HCT116 (cell line): ENCODE results near the gene MEAK7. TPM values are rescaled to one million over a fixed set of nuclear protein-coding genes. Genes with fewer than 3 reads are reported as not detected.
A peak's percentile ranks its signal among the peaks of the same experiment; 100 is the strongest.

Experiments
- ATAC-seq: fragments of 200-7000 bp; cut with Tn5 transposase; 2 replicates; pipeline ENCODE4 v1.9.1; 2020; ENCODE audit warnings: mild to moderate bottlenecking, moderate library complexity
- BruUV-seq: library from RNA; stranded (reverse); fragments of 400-500 nt; replicated peaks from 2 replicates; lab custom pipeline; 2021; lab: Mats Ljungman, UMichigan
- CTCF ChIA-PET: fragments of 300-600 bp; sonication (Branson Sonifier 250); formaldehyde crosslinking; loops from one replicate; lab custom pipeline; 2021; ENCODE audit warnings: antibody characterized with exemption; lab: Charles Lee
- POLR2A ChIA-PET: fragments of 300-600, 350-600 bp; sonication (Branson Sonifier 250); formaldehyde crosslinking; loops from one replicate; lab custom pipeline; 2021; ENCODE audit warnings: antibody characterized with exemption; lab: Charles Lee
- RAD21 ChIA-PET, 2 experiments: fragments of 300-600 bp; sonication (Branson Sonifier 250); formaldehyde crosslinking; loops; one replicate each; lab custom pipeline; 2023; ENCODE audit warnings: low total read pairs in 2 of 2; ENCODE audit not compliant: uncharacterized antibody in 2 of 2, unreplicated experiment in 2 of 2, low non-redundant PET in 1 of 2; lab: Charles Lee
- DNase-seq: peaks from one replicate; pipeline ENCODE4 v3.0.0-alpha.2; 2010; ENCODE audit warnings: low read depth, low spot score
- H2AFZ ChIP-seq: fragments of 200-600 bp; shearing (Covaris generic), sonication (generic); 2 replicates; pipeline ENCODE4 v1.6.1; 2017; ENCODE audit warnings: low read depth, mixed run types, mixed read lengths, antibody characterized with exemption, low read length; ENCODE audit not compliant: poor library complexity, severe bottlenecking
- H3K27ac ChIP-seq: 2 replicates; pipeline ENCODE4 v1.5.1; 2012; ENCODE audit warnings: low read depth, low read length
- H3K27me3 ChIP-seq: fragments of 200-600 bp; sonication (generic); 2 replicates; pipeline ENCODE4 v1.6.1; 2016; ENCODE audit warnings: mixed run types, low read length, mixed read lengths; ENCODE audit not compliant: insufficient read depth
- H3K36me3 ChIP-seq, 2 experiments: fragments of 200-500 bp in 1 of 2; fragments of 200-600 bp in 1 of 2; sonication (Bioruptor generic) in 1 of 2; sonication (generic) in 1 of 2; 2 replicates each; pipeline versions ENCODE4 v1.5.1 to v1.6.1; 2014 to 2016; ENCODE audit warnings: low read length in 2 of 2, inconsistent platforms in 1 of 2, mixed read lengths in 1 of 2, mixed run types in 1 of 2; ENCODE audit not compliant: insufficient read depth in 2 of 2, control insufficient read depth in 1 of 2
- H3K4me1 ChIP-seq, 2 experiments: fragments of 200-600 bp in 1 of 2; sonication (generic) in 1 of 2; 2 replicates each; pipeline versions ENCODE4 v1.5.1 to v1.6.1; 2012 to 2017; ENCODE audit warnings: low read length in 2 of 2, inconsistent platforms in 1 of 2, mild to moderate bottlenecking in 1 of 2, mixed read lengths in 1 of 2, mixed run types in 1 of 2, moderate library complexity in 1 of 2; ENCODE audit not compliant: insufficient read depth in 2 of 2, control insufficient read depth in 1 of 2
- H3K4me2 ChIP-seq: fragments of 200-600 bp; sonication (generic); 2 replicates; pipeline ENCODE4 v1.6.1; 2017; ENCODE audit warnings: mixed run types, low read length, mixed read lengths
- H3K4me3 ChIP-seq, 2 experiments: fragments of 200-600 bp in 1 of 2; sonication (generic) in 1 of 2; replicated peaks in 1 of 2; 2 replicates each; pipeline ENCODE4 v1.5.1; 2011 to 2016; ENCODE audit warnings: low read length in 2 of 2, control low read depth in 1 of 2, low read depth in 1 of 2, mild to moderate bottlenecking in 1 of 2, mixed read lengths in 1 of 2, mixed run types in 1 of 2
- H3K79me2 ChIP-seq: fragments of 200-600 bp; sonication (generic); 2 replicates; pipeline ENCODE4 v1.6.1; 2017; ENCODE audit warnings: mild to moderate bottlenecking, mixed run types, low read length, moderate library complexity, mixed read lengths; ENCODE audit not compliant: insufficient read depth
- H3K9ac ChIP-seq: fragments of 200-600 bp; sonication (generic); 2 replicates; pipeline ENCODE4 v1.6.1; 2016; ENCODE audit warnings: low read length, mixed read lengths
- H3K9me2 ChIP-seq: fragments of 200-600 bp; sonication (generic), shearing (Covaris generic); 2 replicates; pipeline ENCODE4 v1.6.1; 2017; ENCODE audit warnings: mixed run types, mild to moderate bottlenecking, moderate library complexity; ENCODE audit not compliant: insufficient read depth
- H3K9me3 ChIP-seq, 2 experiments: fragments of 200-500 bp in 1 of 2; fragments of 200-600 bp in 1 of 2; sonication (Bioruptor generic) in 1 of 2; sonication (generic) in 1 of 2; 2 replicates each; pipeline ENCODE4 v1.6.1; 2014 to 2017; ENCODE audit warnings: low read length in 2 of 2, mixed read lengths in 2 of 2, inconsistent platforms in 1 of 2, low read depth in 1 of 2, mild to moderate bottlenecking in 1 of 2, mixed run types in 1 of 2, moderate library complexity in 1 of 2; ENCODE audit not compliant: control insufficient read depth in 1 of 2, insufficient read depth in 1 of 2
- H4K20me1 ChIP-seq: fragments of 200-600 bp; sonication (generic), shearing (Covaris generic); 2 replicates; pipeline ENCODE4 v1.6.1; 2017; ENCODE audit warnings: mixed run types, mild to moderate bottlenecking, moderate library complexity; ENCODE audit not compliant: insufficient read depth
- ATF3 ChIP-seq: IDR thresholded peaks from 2 replicates; pipeline ENCODE4 v1.6.1; 2012
- CBX3 ChIP-seq: IDR thresholded peaks from 2 replicates; pipeline ENCODE4 v1.6.1; 2012; ENCODE audit warnings: low read depth
- CEBPB ChIP-seq: IDR thresholded peaks from 2 replicates; pipeline ENCODE4 v1.6.1; 2012; ENCODE audit warnings: low read depth
- ELF1 ChIP-seq: IDR thresholded peaks from 2 replicates; pipeline ENCODE4 v1.6.1; 2012; ENCODE audit warnings: low read depth, borderline replicate concordance
- EZH2 ChIP-seq: fragments of 200-600 bp; sonication (generic); IDR thresholded peaks from 2 replicates; pipeline ENCODE4 v1.6.1; 2017; ENCODE audit warnings: antibody characterized with exemption, mixed run types
- EZH2phosphoT487 ChIP-seq: fragments of 200-600 bp; IDR thresholded peaks from 2 replicates; pipeline ENCODE4 v1.6.1; 2018; ENCODE audit warnings: antibody characterized with exemption, borderline replicate concordance
- FOSL1 ChIP-seq: IDR thresholded peaks from 2 replicates; pipeline ENCODE4 v1.6.1; 2012; ENCODE audit warnings: low read depth
- JUND ChIP-seq: IDR thresholded peaks from 2 replicates; pipeline ENCODE4 v1.6.1; 2012
- POLR2A ChIP-seq: IDR thresholded peaks from 2 replicates; pipeline ENCODE4 v1.7.0; 2011; ENCODE audit warnings: borderline replicate concordance; ENCODE audit not compliant: insufficient read depth, insufficient read length; ENCODE audit errors: extremely low read depth
- POLR2AphosphoS5 ChIP-seq: IDR thresholded peaks from 2 replicates; pipeline ENCODE4 v1.6.1; 2011; ENCODE audit warnings: mild to moderate bottlenecking, low read depth, low read length, moderate library complexity
- RAD21 ChIP-seq: IDR thresholded peaks from 2 replicates; pipeline ENCODE4 v1.6.1; 2012; ENCODE audit warnings: low read depth, mild to moderate bottlenecking
- REST ChIP-seq: IDR thresholded peaks from 2 replicates; pipeline ENCODE4 v1.6.1; 2012; ENCODE audit warnings: low read depth
- SIN3A ChIP-seq: IDR thresholded peaks from 2 replicates; pipeline ENCODE4 v1.6.1; 2012; ENCODE audit warnings: low read depth
- SP1 ChIP-seq: IDR thresholded peaks from 2 replicates; pipeline ENCODE4 v1.6.1; 2012; ENCODE audit warnings: low read depth
- SRF ChIP-seq: IDR thresholded peaks from 2 replicates; pipeline ENCODE4 v1.6.1; 2012; ENCODE audit warnings: low read depth
- YY1 ChIP-seq: IDR thresholded peaks from 2 replicates; pipeline ENCODE4 v1.6.1; 2011; ENCODE audit warnings: low read length, low read depth, moderate library complexity, mild to moderate bottlenecking; ENCODE audit not compliant: insufficient replicate concordance; ENCODE audit errors: extremely low read depth
- intact Hi-C: fragments of 100-400 bp; cut with micrococcal nuclease; formaldehyde crosslinking; loops from 2 replicates; pipeline ENCODE4 v1.10.0; 2022
- total RNA-seq: library from RNA; stranded (reverse); gene quantifications from one replicate; pipeline ENCODE4 v1.2.1, GENCODE V29; 2021; ENCODE audit not compliant: unreplicated experiment
- TF ChIP-seq, protein P1 (sequence below): IDR thresholded peaks from 2 replicates; pipeline ENCODE4 v1.6.1; 2011; ENCODE audit warnings: mild to moderate bottlenecking, low read length, moderate library complexity; ENCODE audit not compliant: insufficient replicate concordance; ENCODE audit errors: extremely low read depth
- TF ChIP-seq, protein P2 (sequence below), 3 experiments: fragments of 200-600 bp in 1 of 3; sonication (generic) in 1 of 3; IDR thresholded peaks in 2 of 3; conservative IDR thresholded peaks in 1 of 3; 2 replicates each; pipeline ENCODE4 v1.5.1; 2012 to 2017; ENCODE audit warnings: low read depth in 2 of 3, low read length in 2 of 3, antibody characterized with exemption in 1 of 3, borderline replicate concordance in 1 of 3, control low read depth in 1 of 3, mild to moderate bottlenecking in 1 of 3, mixed read lengths in 1 of 3, mixed run types in 1 of 3, moderate library complexity in 1 of 3; ENCODE audit not compliant: insufficient read depth in 1 of 3
- TF ChIP-seq, protein P3 (sequence below): IDR thresholded peaks from 2 replicates; pipeline ENCODE4 v1.6.1; 2012

The MEAK7 gene
- total RNA-seq, 1 experiment from 2014 or later = 32.2 TPM

DNA sequence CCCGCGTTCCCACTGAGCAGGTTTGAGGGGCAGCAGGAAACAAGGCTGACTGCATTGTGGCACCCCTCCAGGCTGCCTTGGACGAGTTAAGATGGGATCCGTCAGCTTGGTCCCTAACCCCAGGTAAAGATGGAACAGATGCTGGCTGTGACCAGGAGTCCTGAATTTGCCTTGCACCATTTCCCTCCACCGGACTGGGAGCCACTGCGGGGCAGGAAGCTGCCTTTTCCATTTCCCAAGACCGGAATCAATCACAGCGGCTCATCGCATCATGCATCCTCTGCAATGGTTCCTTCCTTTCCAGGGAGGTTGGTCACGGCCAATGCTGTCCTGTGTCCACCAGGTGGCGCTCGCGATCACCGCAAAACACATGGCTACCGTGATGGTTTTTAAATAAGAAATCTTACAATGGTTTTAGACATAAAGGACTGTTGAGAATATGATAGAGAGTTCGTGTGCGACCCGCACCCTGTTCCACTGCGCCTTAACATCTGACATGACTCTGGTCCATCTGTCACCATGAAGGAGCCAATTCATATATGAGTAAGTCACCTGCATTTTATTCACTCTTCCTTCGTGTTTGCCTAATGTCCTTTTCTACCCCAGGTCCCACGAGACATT lies 6.8 kb upstream of the MEAK7 start:
- ATAC-seq (peak; percentile 85), DNase-seq (peak; percentile 72)
- H3K4me1 ChIP-seq = peaks cover under 1 to 24% of the 10 kb centered on the region in 2 experiments
- no TSS peak for BruUV-seq
- no peaks in the 10 kb centered on the region for H3K36me3 ChIP-seq
- H3K9me3 ChIP-seq = no peaks in the 10 kb centered on the region
- intact Hi-C loops = loop anchor here (1.0 kb wide), 3 partner anchors 111 to 459 kb away; no protein-coding TSS in a partner anchor
- no peaks in the 10 kb centered on the region for H3K27me3 ChIP-seq
- H3K4me2 ChIP-seq = peak overlapping the region; percentile 68
- POLR2A ChIA-PET = interaction anchor here (0.9 to 1.8 kb wide), 3 partner anchors 16 to 110 kb away, joined by 3 to 6 read pairs (median 3); no protein-coding TSS in a partner anchor
- CTCF ChIA-PET = interaction anchor here (0.8 to 3.7 kb wide), 15 partner anchors 9 to 545 kb away, joined by 3 to 44 read pairs (median 4); partner anchors contain the start of gene TAF1C
- H3K79me2 ChIP-seq = no peaks in the 10 kb centered on the region
- H3K9ac ChIP-seq = peak overlapping the region; percentile 20; the same call in 1 of the 2 replicates
- H3K4me3 ChIP-seq = peak overlapping the region; percentile 12 to 13; a peak in 2 of 4 replicates
- no peaks in the 10 kb centered on the region for H3K9me2 ChIP-seq
- H4K20me1 ChIP-seq = no peaks in the 10 kb centered on the region
- RAD21 ChIA-PET = interaction anchor here (0.7 to 1.3 kb wide), 5 partner anchors 107 to 219 kb away, joined by 3 to 13 read pairs (median 5); no protein-coding TSS in a partner anchor
- peak overlapping the region; percentile 79 for H2AFZ ChIP-seq
- no peak overlapping the region for H3K27ac ChIP-seq
- TF ChIP-seq POLR2A (no peak), FOSL1 (no peak), POLR2AphosphoS5 (0 out of 2 replicates have a peak, but pooled peaks have one; percentile 29), SIN3A (no peak), EZH2 (no peak), YY1 (peak; percentile 35), ATF3 (no peak), SRF (no peak), JUND (no peak), CEBPB (no peak), ELF1 (no peak), SP1 (no peak), RAD21 (no peak), REST (no peak), EZH2phosphoT487 (no peak), CBX3 (no peak)
- TF ChIP-seq, protein P1, sequence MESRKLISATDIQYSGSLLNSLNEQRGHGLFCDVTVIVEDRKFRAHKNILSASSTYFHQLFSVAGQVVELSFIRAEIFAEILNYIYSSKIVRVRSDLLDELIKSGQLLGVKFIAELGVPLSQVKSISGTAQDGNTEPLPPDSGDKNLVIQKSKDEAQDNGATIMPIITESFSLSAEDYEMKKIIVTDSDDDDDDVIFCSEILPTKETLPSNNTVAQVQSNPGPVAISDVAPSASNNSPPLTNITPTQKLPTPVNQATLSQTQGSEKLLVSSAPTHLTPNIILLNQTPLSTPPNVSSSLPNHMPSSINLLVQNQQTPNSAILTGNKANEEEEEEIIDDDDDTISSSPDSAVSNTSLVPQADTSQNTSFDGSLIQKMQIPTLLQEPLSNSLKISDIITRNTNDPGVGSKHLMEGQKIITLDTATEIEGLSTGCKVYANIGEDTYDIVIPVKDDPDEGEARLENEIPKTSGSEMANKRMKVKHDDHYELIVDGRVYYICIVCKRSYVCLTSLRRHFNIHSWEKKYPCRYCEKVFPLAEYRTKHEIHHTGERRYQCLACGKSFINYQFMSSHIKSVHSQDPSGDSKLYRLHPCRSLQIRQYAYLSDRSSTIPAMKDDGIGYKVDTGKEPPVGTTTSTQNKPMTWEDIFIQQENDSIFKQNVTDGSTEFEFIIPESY = no peak
- TF ChIP-seq, protein P2, sequence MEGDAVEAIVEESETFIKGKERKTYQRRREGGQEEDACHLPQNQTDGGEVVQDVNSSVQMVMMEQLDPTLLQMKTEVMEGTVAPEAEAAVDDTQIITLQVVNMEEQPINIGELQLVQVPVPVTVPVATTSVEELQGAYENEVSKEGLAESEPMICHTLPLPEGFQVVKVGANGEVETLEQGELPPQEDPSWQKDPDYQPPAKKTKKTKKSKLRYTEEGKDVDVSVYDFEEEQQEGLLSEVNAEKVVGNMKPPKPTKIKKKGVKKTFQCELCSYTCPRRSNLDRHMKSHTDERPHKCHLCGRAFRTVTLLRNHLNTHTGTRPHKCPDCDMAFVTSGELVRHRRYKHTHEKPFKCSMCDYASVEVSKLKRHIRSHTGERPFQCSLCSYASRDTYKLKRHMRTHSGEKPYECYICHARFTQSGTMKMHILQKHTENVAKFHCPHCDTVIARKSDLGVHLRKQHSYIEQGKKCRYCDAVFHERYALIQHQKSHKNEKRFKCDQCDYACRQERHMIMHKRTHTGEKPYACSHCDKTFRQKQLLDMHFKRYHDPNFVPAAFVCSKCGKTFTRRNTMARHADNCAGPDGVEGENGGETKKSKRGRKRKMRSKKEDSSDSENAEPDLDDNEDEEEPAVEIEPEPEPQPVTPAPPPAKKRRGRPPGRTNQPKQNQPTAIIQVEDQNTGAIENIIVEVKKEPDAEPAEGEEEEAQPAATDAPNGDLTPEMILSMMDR (IDR thresholded peaks at IDR 0.05 in 2 of 3, conservative IDR thresholded peaks at IDR 0.05 in 1 of 3; ENCODE audit: borderline replicate concordance in 1 of 3, insufficient read depth in 1 of 3, low read depth in 2 of 3, low read length in 2 of 3) = peak in 2 of 3 experiments; percentile 99 to 100; a peak in 4 of 6 replicates
- TF ChIP-seq, protein P3, sequence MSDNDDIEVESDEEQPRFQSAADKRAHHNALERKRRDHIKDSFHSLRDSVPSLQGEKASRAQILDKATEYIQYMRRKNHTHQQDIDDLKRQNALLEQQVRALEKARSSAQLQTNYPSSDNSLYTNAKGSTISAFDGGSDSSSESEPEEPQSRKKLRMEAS = no peak
